GM06990 (cell line): ENCODE data around the gene PTPRN2.
"Not testable (repeated sequence)": the region's sequence is repeated elsewhere in the genome, so short reads cannot be mapped to it uniquely, and the experiment has no call there.

Source experiments
- DNase-seq: peaks from one replicate; pipeline ENCODE4 v3.0.0-alpha.2; 2011; ENCODE audit not compliant: insufficient read length; ENCODE audit errors: extremely low read depth
- H3K27me3 ChIP-seq: replicated peaks from 2 replicates; pipeline ENCODE4 v1.6.0; 2011; ENCODE audit warnings: low read length; ENCODE audit not compliant: control insufficient read depth, insufficient read depth
- H3K36me3 ChIP-seq: 2 replicates; pipeline ENCODE4 v1.5.1; 2011; ENCODE audit warnings: low read length; ENCODE audit not compliant: control insufficient read depth, insufficient read depth
- H3K4me3 ChIP-seq: replicated peaks from 2 replicates; pipeline ENCODE4 v1.5.1; 2011; ENCODE audit warnings: low read depth, mild to moderate bottlenecking, control low read depth, low read length
- CTCF ChIP-seq: IDR thresholded peaks from 2 replicates; pipeline ENCODE4 v1.5.1; 2011; ENCODE audit warnings: low read length, control low read depth, mild to moderate bottlenecking, inconsistent platforms; ENCODE audit not compliant: insufficient read depth, poor library complexity, severe bottlenecking

Gene PTPRN2

GRCh38 chr7:158526531-158526930, 61.1 kb downstream of the PTPRN2 start:
- no peaks in the 10 kb centered on the region for H3K36me3 ChIP-seq
- TF ChIP-seq CTCF: no peak
- H3K4me3 ChIP-seq: no peak overlapping the region
- no peaks in the 10 kb centered on the region for H3K27me3 ChIP-seq
- DNase-seq: no peak

DNA sequence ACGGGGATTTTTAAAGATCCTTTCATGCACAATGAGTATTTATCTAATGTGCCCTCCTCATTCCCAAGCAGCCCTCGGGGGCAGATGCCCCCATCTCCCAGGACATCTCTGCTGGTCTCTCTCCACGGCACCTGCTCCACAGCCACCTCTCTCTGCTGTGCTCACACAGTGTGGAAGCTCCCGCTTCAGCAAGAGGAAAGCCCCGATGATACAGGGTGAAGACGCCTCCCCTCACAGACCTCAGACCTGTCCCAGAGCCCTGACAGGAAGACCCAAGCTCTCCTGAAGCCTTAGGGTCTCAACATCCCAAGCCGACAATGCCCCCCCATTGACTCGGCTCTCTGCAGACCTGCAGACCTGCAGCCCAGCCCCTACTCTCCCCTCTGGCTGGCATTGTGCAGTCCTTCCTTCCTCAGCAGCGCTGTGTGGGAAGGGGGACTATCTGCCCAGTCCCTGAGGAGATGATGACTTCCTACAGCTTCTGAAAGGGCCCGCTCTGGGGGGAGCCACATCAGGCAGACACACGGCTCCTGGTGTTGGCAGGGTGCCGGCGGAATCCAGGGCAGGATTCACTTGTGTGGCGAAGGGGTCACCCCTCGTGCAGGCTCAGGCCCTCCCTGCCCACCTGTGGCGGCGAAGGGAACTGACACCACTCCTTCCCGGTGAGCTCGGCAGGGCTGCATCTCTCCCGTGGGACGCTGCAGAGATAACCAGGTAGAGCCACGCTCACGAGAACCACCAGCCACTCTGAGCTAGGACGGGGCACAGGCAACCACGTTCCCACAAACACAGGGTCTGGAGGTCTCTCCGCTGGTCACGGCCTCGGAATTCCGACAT, 61.8 kb downstream of the PTPRN2 start:
- H3K36me3 ChIP-seq: no peaks in the 10 kb centered on the region
- TF ChIP-seq CTCF: no peak
- no peaks in the 10 kb centered on the region for H3K27me3 ChIP-seq
- no peak overlapping the region for H3K4me3 ChIP-seq
- DNase-seq: no peak

DNA sequence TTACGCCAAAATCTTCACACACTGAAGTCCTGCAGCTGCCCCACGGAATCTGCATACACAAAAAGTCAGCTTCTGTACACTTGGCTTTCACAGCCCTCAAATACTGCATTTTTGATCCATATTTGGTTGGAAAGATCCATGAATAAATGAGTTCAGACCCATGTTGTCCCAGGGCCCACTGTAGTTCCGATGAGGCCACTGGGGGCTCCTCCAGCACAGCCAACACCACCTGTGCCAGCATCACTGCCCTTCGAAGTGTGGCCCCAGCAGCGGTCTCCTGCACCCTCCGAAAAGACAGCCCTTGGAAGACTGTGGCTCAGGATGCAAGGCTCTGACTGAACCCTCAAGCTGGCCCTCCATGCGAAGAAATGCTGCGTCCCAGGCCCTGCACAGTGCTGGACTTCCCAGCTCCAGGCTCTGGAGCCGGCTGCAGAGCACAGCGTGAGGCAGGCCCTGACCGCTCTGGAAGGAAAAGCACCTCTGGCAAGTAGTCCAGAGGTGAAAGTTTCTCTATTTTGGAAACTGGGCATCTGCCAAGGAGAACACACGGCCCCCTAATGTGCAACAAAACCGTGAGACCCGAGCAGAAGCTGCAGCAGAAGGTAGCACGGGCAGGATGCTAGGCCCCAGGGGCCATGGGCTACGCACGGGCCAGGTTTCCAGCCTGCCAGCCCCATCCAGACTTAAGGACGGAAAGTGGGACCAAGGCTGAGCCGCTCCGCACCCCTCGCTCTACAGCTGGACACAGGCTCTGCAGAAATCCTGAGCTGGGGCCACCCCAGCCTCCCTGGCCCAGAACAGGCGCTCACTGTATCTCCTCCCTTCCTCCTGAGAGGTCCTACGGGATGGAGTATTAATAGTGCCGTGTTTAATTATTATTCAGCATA, 62.6 kb downstream of the PTPRN2 start:
- H3K27me3 ChIP-seq: no peaks in the 10 kb centered on the region
- H3K4me3 ChIP-seq: no peak overlapping the region
- DNase-seq: no peak
- TF ChIP-seq CTCF: no peak
- H3K36me3 ChIP-seq: no peaks in the 10 kb centered on the region

DNA sequence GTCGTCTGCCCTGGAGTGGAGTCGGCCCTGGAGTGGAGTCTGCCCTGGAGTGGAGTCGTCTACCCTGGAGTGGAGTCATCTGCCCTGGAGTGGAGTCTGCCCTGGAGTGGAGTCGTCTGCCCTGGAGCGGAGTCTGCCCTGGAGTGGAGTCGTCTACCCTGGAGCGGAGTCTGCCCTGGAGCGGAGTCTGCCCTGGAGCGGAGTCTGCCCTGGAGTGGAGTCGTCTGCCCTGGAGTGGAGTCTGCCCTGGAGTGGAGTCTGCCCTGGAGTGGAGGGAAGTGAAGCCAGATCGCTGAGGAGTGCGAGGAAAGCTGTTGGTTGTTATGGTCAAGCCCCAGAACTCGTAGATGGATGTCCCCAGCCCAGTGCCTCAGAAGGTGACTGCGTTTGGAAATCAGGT, 63.3 kb downstream of the PTPRN2 start:
- not testable (repeated sequence) for DNase-seq

GRCh38 chr7:158523877-158524276, 63.7 kb downstream of the PTPRN2 start:
- not testable (repeated sequence) for H3K27me3 ChIP-seq, H3K36me3 ChIP-seq, H3K4me3 ChIP-seq, DNase-seq

More for the DNA sequence above, 63.3 kb downstream of the PTPRN2 start:
- H3K27me3 ChIP-seq, H3K36me3 ChIP-seq, H3K4me3 ChIP-seq: not testable (repeated sequence)

DNA sequence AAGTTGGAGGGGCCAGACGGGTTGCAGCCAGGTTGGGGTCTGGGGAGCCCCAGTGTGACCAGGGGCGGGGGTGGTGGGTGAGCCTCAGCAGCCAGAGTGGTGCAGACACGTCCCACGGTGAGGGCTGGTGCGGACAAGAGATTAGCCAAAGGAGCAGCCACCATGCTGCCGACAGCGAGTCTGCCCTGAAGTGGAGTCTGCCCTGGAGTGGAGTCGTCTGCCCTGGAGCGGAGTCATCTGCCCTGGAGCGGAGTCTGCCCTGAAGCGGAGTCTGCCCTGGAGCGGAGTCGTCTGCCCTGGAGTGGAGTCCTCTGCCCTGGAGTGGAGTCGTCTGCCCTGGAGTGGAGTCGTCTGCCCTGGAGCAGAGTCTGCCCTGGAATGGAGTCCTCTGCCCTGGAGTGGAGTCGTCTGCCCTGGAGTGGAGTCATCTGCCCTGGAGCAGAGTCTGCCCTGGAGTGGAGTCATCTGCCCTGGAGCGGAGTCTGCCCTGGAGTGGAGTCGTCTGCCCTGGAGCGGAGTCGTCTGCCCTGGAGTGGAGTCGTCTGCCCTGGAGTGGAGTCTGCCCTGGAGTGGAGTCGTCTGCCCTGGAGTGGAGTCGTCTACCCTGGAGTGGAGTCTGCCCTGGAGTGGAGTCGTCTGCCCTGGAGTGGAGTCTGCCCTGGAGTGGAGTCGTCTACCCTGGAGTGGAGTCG, 64.3 kb downstream of the PTPRN2 start:
- not testable (repeated sequence) for H3K27me3 ChIP-seq, DNase-seq

GRCh38 chr7:158521795-158522194, 65.8 kb downstream of the PTPRN2 start:
- not testable (repeated sequence) for H3K27me3 ChIP-seq, H3K4me3 ChIP-seq, H3K36me3 ChIP-seq, DNase-seq

More for the DNA sequence above, 64.3 kb downstream of the PTPRN2 start:
- H3K36me3 ChIP-seq, H3K4me3 ChIP-seq: not testable (repeated sequence)
